ENCODE results near the gene DYRK3. TPM values are rescaled to one million over a fixed set of nuclear protein-coding genes. Genes with fewer than 3 reads are reported as not detected.

The DYRK3 gene
- total and polyA plus RNA-seq, 10 of the 15 experiments (the other 5 are each of a cell fraction or from before 2014, with no cell fraction given) = 1.6 to 12.9 (median 10.3) TPM

DNA sequence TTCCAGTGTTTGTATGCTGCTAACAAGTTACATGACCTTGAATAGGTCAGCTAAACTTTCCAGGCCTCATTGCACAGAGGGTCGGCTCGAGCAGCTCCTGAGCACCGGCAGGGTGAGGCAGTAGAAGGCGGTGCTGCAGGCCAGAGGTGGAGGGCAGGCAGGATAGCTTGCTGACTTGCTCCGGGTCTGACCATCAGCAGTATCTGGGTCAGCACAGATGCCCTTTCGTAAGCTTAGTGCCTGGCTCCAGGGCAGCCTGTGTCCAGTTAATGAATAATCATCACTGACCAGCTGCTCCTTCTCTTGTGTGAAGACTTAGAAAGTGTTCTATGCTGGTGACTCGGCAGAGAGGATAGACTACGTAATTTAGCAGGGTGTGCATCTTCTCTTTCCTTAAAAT is 56.3 kb downstream of the DYRK3 start:
- RAD21 ChIA-PET (ENCODE audit: unreplicated experiment) = interaction anchor here (0.9 to 4.3 kb wide), 8 partner anchors 13 to 79 kb away, joined by 3 to 14 read pairs (median 5); partner anchors contain the start of gene IL19
- BruUV-seq (replicated peaks) = no TSS peak
- Histone ChIP-seq H2AFZ (ENCODE audit: control insufficient read depth, low read depth, low read length) (no peak overlapping the region), H3K4me1 (ENCODE audit: control insufficient read depth, insufficient read depth, low read length) (peaks cover 13% of the 10 kb centered on the region), H3K36me3 (ENCODE audit: control insufficient read depth in 2 of 2, insufficient read depth in 2 of 2, low read length in 1 of 2) (peaks cover 4 to 9% of the 10 kb centered on the region in 2 experiments), H3K4me2 (ENCODE audit: control insufficient read depth, insufficient read depth) (no peak overlapping the region), H3K4me3 (no peak overlapping the region), H3K27me3 (replicated peaks in 1 of 2; ENCODE audit: control insufficient read depth in 2 of 2, insufficient read depth in 2 of 2, low read length in 1 of 2) (no peaks in the 10 kb centered on the region), H4K20me1 (ENCODE audit: control insufficient read depth, insufficient read depth) (peaks cover 17% of the 10 kb centered on the region), H3K9me3 (replicated peaks; ENCODE audit: control insufficient read depth, insufficient read depth, low read length) (no peaks in the 10 kb centered on the region), H3K9ac (ENCODE audit: control insufficient read depth, insufficient read depth, low read length) (no peak overlapping the region), H3K27ac (ENCODE audit: control insufficient read depth, insufficient read depth) (no peak overlapping the region), H3K79me2 (ENCODE audit: control insufficient read depth, insufficient read depth, low read length) (peaks cover 81% of the 10 kb centered on the region)
- POLR2A ChIA-PET = interaction anchor here (1.0 to 18.5 kb wide), 3 partner anchors 18 to 43 kb away, joined by 3 to 334 read pairs (median 4); no protein-coding TSS in a partner anchor
- FAIRE-seq = no peak
- no peak for TF ChIP-seq RBBP5 (conservative IDR thresholded peaks at IDR 0.05)
- no peak for TF ChIP-seq EZH2 (IDR thresholded peaks at IDR 0.05; ENCODE audit: borderline replicate concordance, control insufficient read depth, low read depth, low read length)
- TF ChIP-seq USF2 (IDR thresholded peaks at IDR 0.05; ENCODE audit: borderline replicate concordance, low read depth, low read length) = no peak
- TF ChIP-seq CEBPB (IDR thresholded peaks at IDR 0.05; ENCODE audit: borderline replicate concordance in 1 of 2, low read depth in 2 of 2, low read length in 2 of 2) = no peak
- TF ChIP-seq, protein P1, sequence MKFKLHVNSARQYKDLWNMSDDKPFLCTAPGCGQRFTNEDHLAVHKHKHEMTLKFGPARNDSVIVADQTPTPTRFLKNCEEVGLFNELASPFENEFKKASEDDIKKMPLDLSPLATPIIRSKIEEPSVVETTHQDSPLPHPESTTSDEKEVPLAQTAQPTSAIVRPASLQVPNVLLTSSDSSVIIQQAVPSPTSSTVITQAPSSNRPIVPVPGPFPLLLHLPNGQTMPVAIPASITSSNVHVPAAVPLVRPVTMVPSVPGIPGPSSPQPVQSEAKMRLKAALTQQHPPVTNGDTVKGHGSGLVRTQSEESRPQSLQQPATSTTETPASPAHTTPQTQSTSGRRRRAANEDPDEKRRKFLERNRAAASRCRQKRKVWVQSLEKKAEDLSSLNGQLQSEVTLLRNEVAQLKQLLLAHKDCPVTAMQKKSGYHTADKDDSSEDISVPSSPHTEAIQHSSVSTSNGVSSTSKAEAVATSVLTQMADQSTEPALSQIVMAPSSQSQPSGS (IDR thresholded peaks at IDR 0.05; ENCODE audit: low read length) = no peak
- no peak for TF ChIP-seq POLR2A (IDR thresholded peaks at IDR 0.05; ENCODE audit: low read depth, low read length)
- no peak for TF ChIP-seq NFXL1 (IDR thresholded peaks at IDR 0.05; ENCODE audit: borderline replicate concordance)
- TF ChIP-seq, protein P2, sequence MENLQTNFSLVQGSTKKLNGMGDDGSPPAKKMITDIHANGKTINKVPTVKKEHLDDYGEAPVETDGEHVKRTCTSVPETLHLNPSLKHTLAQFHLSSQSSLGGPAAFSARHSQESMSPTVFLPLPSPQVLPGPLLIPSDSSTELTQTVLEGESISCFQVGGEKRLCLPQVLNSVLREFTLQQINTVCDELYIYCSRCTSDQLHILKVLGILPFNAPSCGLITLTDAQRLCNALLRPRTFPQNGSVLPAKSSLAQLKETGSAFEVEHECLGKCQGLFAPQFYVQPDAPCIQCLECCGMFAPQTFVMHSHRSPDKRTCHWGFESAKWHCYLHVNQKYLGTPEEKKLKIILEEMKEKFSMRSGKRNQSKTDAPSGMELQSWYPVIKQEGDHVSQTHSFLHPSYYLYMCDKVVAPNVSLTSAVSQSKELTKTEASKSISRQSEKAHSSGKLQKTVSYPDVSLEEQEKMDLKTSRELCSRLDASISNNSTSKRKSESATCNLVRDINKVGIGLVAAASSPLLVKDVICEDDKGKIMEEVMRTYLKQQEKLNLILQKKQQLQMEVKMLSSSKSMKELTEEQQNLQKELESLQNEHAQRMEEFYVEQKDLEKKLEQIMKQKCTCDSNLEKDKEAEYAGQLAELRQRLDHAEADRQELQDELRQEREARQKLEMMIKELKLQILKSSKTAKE (IDR thresholded peaks at IDR 0.05; ENCODE audit: low read depth, poor library complexity, severe bottlenecking) = no peak
- TF ChIP-seq POLR2AphosphoS2 (IDR thresholded peaks at IDR 0.05; ENCODE audit: low read depth, low read length) = no peak
- TF ChIP-seq ATF7 (IDR thresholded peaks at IDR 0.05; ENCODE audit: low read depth) = no peak
- no peak for TF ChIP-seq SMC3 (IDR thresholded peaks at IDR 0.05; ENCODE audit: borderline replicate concordance, low read length)
- no peak for ATAC-seq
- over 99% methylated on average over 8 of the region's 8 CpGs for WGBS (ENCODE audit: insufficient coverage, insufficient replicate concordance, low lambda C conversion rate, missing lambda C conversion rate)
- in situ Hi-C loops (cut with MboI) = no loop called here
- SMC1A ChIA-PET (ENCODE audit: uncharacterized antibody, unreplicated experiment) = interaction anchor here (0.8 to 9.6 kb wide), 13 partner anchors 11 to 291 kb away, joined by 3 to 222 read pairs (median 4); no protein-coding TSS in a partner anchor
- intact Hi-C loops (cut with micrococcal nuclease; ENCODE audit: unreplicated experiment) = no loop called here
- CTCF ChIA-PET = interaction anchor here (0.7 to 7.3 kb wide), 12 partner anchors 9 to 221 kb away, joined by 3 to 45 read pairs (median 4); no protein-coding TSS in a partner anchor
- no peak for DNase-seq (ENCODE audit: low read depth, low spot score)
